A673 (cell line): ENCODE measurements around the gene DDR2. TPM values are rescaled to one million over a fixed set of nuclear protein-coding genes. Genes with fewer than 3 reads are reported as not detected.

ENCODE experiments used
- BruUV-seq: library from RNA; stranded (reverse); fragments of 400-500 nt; replicated peaks from 2 replicates; lab custom pipeline; 2021; lab: Mats Ljungman, UMichigan
- CTCF ChIA-PET: fragments of 300-600 bp; sonication (Branson Sonifier 250); formaldehyde crosslinking; loops from one replicate; lab custom pipeline; 2022; ENCODE audit warnings: antibody characterized with exemption; lab: Charles Lee
- POLR2A ChIA-PET: fragments of 300-600 bp; sonication (Branson Sonifier 250); formaldehyde crosslinking; loops from one replicate; lab custom pipeline; 2022; ENCODE audit warnings: antibody characterized with exemption; ENCODE audit not compliant: low non-redundant PET; lab: Charles Lee
- DNase-seq: peaks from one replicate; pipeline ENCODE4 v3.0.0-alpha.2; 2015; ENCODE audit warnings: low spot score
- H3K27ac ChIP-seq: fragments of 200-600 bp; sonication (generic); 2 replicates; pipeline ENCODE4 v1.5.1; 2016; ENCODE audit warnings: mixed run types, low read depth, mild to moderate bottlenecking, mixed read lengths, antibody characterized with exemption, low read length; ENCODE audit not compliant: poor library complexity, severe bottlenecking
- H3K27me3 ChIP-seq: fragments of 200-600 bp; sonication (generic); replicated peaks from 2 replicates; pipeline ENCODE4 v1.6.1; 2017; ENCODE audit warnings: mixed run types, low read depth, mild to moderate bottlenecking, mixed read lengths, antibody characterized with exemption, low read length; ENCODE audit not compliant: insufficient read depth, poor library complexity
- H3K36me3 ChIP-seq: fragments of 200-600 bp; sonication (generic); 2 replicates; pipeline ENCODE4 v1.6.1; 2016; ENCODE audit warnings: mixed run types, mild to moderate bottlenecking, mixed read lengths, antibody characterized with exemption, low read length; ENCODE audit not compliant: insufficient read depth, poor library complexity, severe bottlenecking
- H3K4me1 ChIP-seq: fragments of 200-600 bp; sonication (generic); 2 replicates; pipeline ENCODE4 v1.6.1; 2017; ENCODE audit warnings: mixed run types, mild to moderate bottlenecking, mixed read lengths, antibody characterized with exemption, low read length; ENCODE audit not compliant: insufficient read depth, poor library complexity, severe bottlenecking
- H3K4me3 ChIP-seq: fragments of 200-600 bp; sonication (generic); 2 replicates; pipeline ENCODE4 v1.5.1; 2016; ENCODE audit warnings: low read depth, mixed run types, mild to moderate bottlenecking, mixed read lengths, low read length; ENCODE audit not compliant: poor library complexity, severe bottlenecking
- H3K9me3 ChIP-seq: fragments of 200-600 bp; sonication (generic); 2 replicates; pipeline ENCODE4 v1.6.1; 2016; ENCODE audit warnings: mixed run types, low read depth, mild to moderate bottlenecking, mixed read lengths, antibody characterized with exemption, low read length; ENCODE audit not compliant: poor library complexity, severe bottlenecking
- EZH2 ChIP-seq: fragments of 200-600 bp; sonication (generic); IDR thresholded peaks from 2 replicates; pipeline ENCODE4 v1.6.1; 2017; ENCODE audit warnings: borderline replicate concordance, low read depth, mild to moderate bottlenecking, mixed read lengths, antibody characterized with exemption, low read length; ENCODE audit not compliant: poor library complexity, severe bottlenecking
- intact Hi-C: fragments of 100-400 bp; cut with micrococcal nuclease; formaldehyde crosslinking; loops from one replicate; pipeline ENCODE4 v1.10.0; 2022; ENCODE audit not compliant: unreplicated experiment
- total RNA-seq: library from RNA; stranded (reverse); gene quantifications from 2 replicates; pipeline ENCODE4 v1.2.3, GENCODE V29; 2021
- TF ChIP-seq, protein P1 (sequence below): fragments of 300-800, 200-600 bp; sonication (generic); conservative IDR thresholded peaks from 2 replicates; pipeline ENCODE4 v1.5.1; 2017; ENCODE audit warnings: low read depth, mild to moderate bottlenecking, antibody characterized with exemption, low read length, moderate library complexity, mixed read lengths

DDR2 gene
- total RNA-seq, 1 experiment from 2014 or later = 121 TPM

DNA sequence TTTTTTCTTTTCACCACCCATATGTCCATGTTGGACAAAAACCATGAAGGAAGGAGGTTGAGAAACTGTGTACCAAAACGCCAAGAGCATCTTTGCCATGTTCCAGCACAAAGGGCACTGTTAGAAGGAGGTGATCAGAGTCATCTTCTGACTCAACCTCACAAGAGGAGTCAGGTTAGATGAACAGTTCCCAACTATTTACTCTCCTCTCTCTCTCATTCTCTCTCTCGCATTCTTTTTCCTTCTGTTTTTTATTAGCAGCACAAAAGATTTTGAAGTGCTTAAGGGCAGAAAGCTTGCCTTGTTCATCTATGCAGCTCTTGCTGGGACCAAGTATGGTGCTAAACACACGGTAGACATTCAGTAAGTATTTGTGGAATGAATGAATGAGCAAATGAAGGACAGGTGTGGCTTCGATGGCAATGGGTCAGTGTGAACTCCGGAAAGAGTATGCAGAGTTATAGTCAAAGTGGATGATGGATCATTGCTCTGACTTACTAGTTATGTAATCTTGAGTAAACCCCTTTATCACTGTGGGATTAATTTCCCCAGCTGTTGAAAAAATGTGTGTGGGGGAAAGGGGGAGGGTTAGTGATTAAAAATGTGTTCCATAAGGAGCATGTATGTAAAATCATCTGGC lies 33.9 kb downstream of the DDR2 start:
- BruUV-seq = no TSS peak
- intact Hi-C loops = no loop called here
- ChIA-PET CTCF (no interaction called here), POLR2A (no interaction called here)
- no peaks in the 10 kb centered on the region for H3K9me3 ChIP-seq
- peaks cover 4% of the 10 kb centered on the region for H3K36me3 ChIP-seq
- TF ChIP-seq EZH2 = no peak
- TF ChIP-seq, protein P1, sequence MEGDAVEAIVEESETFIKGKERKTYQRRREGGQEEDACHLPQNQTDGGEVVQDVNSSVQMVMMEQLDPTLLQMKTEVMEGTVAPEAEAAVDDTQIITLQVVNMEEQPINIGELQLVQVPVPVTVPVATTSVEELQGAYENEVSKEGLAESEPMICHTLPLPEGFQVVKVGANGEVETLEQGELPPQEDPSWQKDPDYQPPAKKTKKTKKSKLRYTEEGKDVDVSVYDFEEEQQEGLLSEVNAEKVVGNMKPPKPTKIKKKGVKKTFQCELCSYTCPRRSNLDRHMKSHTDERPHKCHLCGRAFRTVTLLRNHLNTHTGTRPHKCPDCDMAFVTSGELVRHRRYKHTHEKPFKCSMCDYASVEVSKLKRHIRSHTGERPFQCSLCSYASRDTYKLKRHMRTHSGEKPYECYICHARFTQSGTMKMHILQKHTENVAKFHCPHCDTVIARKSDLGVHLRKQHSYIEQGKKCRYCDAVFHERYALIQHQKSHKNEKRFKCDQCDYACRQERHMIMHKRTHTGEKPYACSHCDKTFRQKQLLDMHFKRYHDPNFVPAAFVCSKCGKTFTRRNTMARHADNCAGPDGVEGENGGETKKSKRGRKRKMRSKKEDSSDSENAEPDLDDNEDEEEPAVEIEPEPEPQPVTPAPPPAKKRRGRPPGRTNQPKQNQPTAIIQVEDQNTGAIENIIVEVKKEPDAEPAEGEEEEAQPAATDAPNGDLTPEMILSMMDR = no peak
- peak; percentile 46 for DNase-seq
- H3K27me3 ChIP-seq = no peaks in the 10 kb centered on the region
- H3K4me1 ChIP-seq = peaks cover 93% of the 10 kb centered on the region
- peak overlapping the region; percentile 91 for H3K27ac ChIP-seq
- H3K4me3 ChIP-seq = no peak overlapping the region

DNA sequence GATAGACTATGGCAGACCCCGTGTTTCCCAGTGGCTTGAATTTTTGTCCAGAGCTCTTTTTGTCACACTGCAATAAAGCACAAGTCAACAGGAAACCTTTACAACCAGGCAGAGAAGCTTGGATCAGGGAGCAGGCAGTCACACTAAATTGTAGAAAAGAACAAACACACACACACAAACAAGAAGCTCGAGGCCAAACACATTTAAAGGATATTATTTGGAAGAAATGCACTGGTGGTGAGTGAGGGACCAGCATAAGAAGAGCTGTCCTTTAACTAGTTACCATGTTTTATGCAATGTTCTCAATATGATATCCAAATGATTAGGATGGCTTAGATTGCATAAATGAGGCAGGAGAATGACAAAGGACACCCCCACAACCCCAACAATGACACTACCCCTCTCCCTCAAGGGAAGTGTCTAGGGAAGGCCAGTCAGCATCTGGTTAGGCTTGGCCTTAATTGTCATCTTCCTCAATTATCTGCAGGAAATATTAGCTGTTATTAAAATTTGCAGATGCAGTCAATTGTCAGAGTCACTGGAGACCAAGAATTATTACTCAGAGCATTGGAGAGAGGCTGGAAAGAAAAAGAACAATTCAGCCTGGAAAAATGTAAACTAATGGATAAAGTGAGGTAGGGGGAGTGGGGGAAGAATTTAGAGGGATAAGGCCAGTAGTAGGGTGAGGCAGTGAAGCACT lies 35.3 kb downstream of the DDR2 start:
- ChIA-PET CTCF (no interaction called here), POLR2A (interaction anchor here (0.5 kb wide), 1 partner anchor 26 kb away, joined by 3 read pairs; no protein-coding TSS in a partner anchor)
- H3K4me1 ChIP-seq = peaks cover 92% of the 10 kb centered on the region

GRCh38 chr1:162670928-162671663 lies 38.8 kb downstream of the DDR2 start:
- TF ChIP-seq, protein P1 = no peak
- no peak for TF ChIP-seq EZH2
- ChIA-PET POLR2A (no interaction called here), CTCF (no interaction called here)
- H3K4me3 ChIP-seq = no peak overlapping the region
- no TSS peak for BruUV-seq
- no peak for DNase-seq
- no peaks in the 10 kb centered on the region for H3K27me3 ChIP-seq
- H3K4me1 ChIP-seq = peaks cover 92% of the 10 kb centered on the region
- no peaks in the 10 kb centered on the region for H3K9me3 ChIP-seq
- intact Hi-C loops = no loop called here
- H3K36me3 ChIP-seq = peaks cover 4% of the 10 kb centered on the region
- H3K27ac ChIP-seq = peak overlapping the region; percentile 56

More for the DNA sequence above, 35.3 kb downstream of the DDR2 start:
- TF ChIP-seq, protein P1 = no peak
- no peak for TF ChIP-seq EZH2
- intact Hi-C loops = no loop called here
- DNase-seq = no peak
- Histone ChIP-seq H3K36me3 (peaks cover 4% of the 10 kb centered on the region), H3K4me3 (no peak overlapping the region), H3K27ac (peak overlapping the region; percentile 75), H3K27me3 (no peaks in the 10 kb centered on the region), H3K9me3 (no peaks in the 10 kb centered on the region)
- BruUV-seq = no TSS peak
